Activated B cell treated with CpG ODN at 0.5 μM for 24 hours (primary cell): ENCODE results near the gene IARS1. TPM values are rescaled to one million over a fixed set of nuclear protein-coding genes. Genes with fewer than 3 reads are reported as not detected.

Source experiments
- ATAC-seq: fragments of 200-7000 bp; cut with Tn5 transposase; one replicate; pipeline ENCODE4 v1.10.0; 2021; ENCODE audit warnings: low read depth, mild to moderate bottlenecking, moderate library complexity
- CTCF ChIA-PET: fragments of 350-600 bp; sonication (Branson Sonifier 250); formaldehyde crosslinking; loops from one replicate; lab custom pipeline; 2021; ENCODE audit warnings: antibody characterized with exemption; lab: Charles Lee
- POLR2A ChIA-PET: fragments of 350-600 bp; sonication (Branson Sonifier 250); formaldehyde crosslinking; loops from one replicate; lab custom pipeline; 2021; ENCODE audit warnings: antibody characterized with exemption; lab: Charles Lee
- DNase-seq: peaks from one replicate; pipeline ENCODE4 v3.0.0; 2022
- H3K27ac Mint-ChIP-seq: one replicate; pipeline ENCODE4 v1.8.0; 2020; ENCODE audit warnings: mixed read lengths
- H3K27me3 Mint-ChIP-seq: one replicate; pipeline ENCODE4 v1.8.0; 2021; ENCODE audit warnings: mixed read lengths
- H3K36me3 Mint-ChIP-seq: one replicate; pipeline ENCODE4 v1.8.0; 2021; ENCODE audit warnings: low read depth, mixed read lengths
- H3K4me1 Mint-ChIP-seq: one replicate; pipeline ENCODE4 v1.8.0; 2021; ENCODE audit warnings: mixed read lengths
- H3K4me3 Mint-ChIP-seq: one replicate; pipeline ENCODE4 v1.8.0; 2020; ENCODE audit warnings: mild to moderate bottlenecking, mixed read lengths
- H3K9me3 Mint-ChIP-seq: one replicate; pipeline ENCODE4 v1.8.0; 2020; ENCODE audit warnings: mixed read lengths
- CTCF ChIP-seq: fragments of 200-600 bp; IDR thresholded peaks from one replicate; pipeline ENCODE4 v1.8.0; 2022; ENCODE audit warnings: antibody characterized with exemption, mild to moderate bottlenecking
- intact Hi-C: fragments of 100-400 bp; cut with micrococcal nuclease; formaldehyde crosslinking; loops from one replicate; pipeline ENCODE4 v1.15.1; 2024
- total RNA-seq: library from RNA; stranded (reverse); gene quantifications from 2 replicates; pipeline ENCODE4 v1.2.3, GENCODE V29; 2022

IARS1 gene
- total RNA-seq, 1 donor from 2014 or later, result 205 TPM

GRCh38 chr9:92245005-92245797 lies 48.3 kb downstream of the IARS1 start:
- no peaks in the 10 kb centered on the region for H3K27me3 Mint-ChIP-seq
- intact Hi-C loops, result no loop called here
- no peak for TF ChIP-seq CTCF
- H3K36me3 Mint-ChIP-seq, result peaks cover 94% of the 10 kb centered on the region
- H3K9me3 Mint-ChIP-seq, result no peaks in the 10 kb centered on the region
- ATAC-seq, result no peak
- CTCF ChIA-PET, result no interaction called here
- POLR2A ChIA-PET, result no interaction called here
- no peak overlapping the region for H3K27ac Mint-ChIP-seq
- no peaks in the 10 kb centered on the region for H3K4me1 Mint-ChIP-seq
- no peak overlapping the region for H3K4me3 Mint-ChIP-seq
- no peak for DNase-seq

Other genes with a start within 250 kb of the IARS1 start
- 40.8 and 41.0 TPM in 2 replicates for gene SPTLC1, start 178.3 kb downstream of the IARS1 start, total RNA-seq
- gene NOL8, start 31.7 kb upstream of the IARS1 start, total RNA-seq, result 67.0 and 78.4 TPM in 2 replicates
- 5.7 and 5.9 TPM in 2 replicates for gene CENPP, start 32.3 kb upstream of the IARS1 start, total RNA-seq
- not detected in 2 replicates for gene OGN, start 110.9 kb upstream of the IARS1 start, total RNA-seq
- gene OMD, start 130.8 kb upstream of the IARS1 start, total RNA-seq, result not detected in 2 replicates
- not detected in 2 replicates for gene ASPN, start 188.8 kb upstream of the IARS1 start, total RNA-seq
- gene ECM2, start 242.3 kb upstream of the IARS1 start, total RNA-seq, result not detected in 2 replicates